GM18870 (cell line): ENCODE measurements around the gene SLC12A9.
A peak's percentile ranks its signal among the peaks of the same experiment; 100 is the strongest.

Source experiments
- ATAC-seq: cut with Tn5 transposase; IDR thresholded peaks from one replicate; pipeline ENCODE4 v1.9.1; 2021; ENCODE audit warnings: moderate library complexity; ENCODE audit not compliant: unreplicated experiment

SLC12A9 gene

DNA sequence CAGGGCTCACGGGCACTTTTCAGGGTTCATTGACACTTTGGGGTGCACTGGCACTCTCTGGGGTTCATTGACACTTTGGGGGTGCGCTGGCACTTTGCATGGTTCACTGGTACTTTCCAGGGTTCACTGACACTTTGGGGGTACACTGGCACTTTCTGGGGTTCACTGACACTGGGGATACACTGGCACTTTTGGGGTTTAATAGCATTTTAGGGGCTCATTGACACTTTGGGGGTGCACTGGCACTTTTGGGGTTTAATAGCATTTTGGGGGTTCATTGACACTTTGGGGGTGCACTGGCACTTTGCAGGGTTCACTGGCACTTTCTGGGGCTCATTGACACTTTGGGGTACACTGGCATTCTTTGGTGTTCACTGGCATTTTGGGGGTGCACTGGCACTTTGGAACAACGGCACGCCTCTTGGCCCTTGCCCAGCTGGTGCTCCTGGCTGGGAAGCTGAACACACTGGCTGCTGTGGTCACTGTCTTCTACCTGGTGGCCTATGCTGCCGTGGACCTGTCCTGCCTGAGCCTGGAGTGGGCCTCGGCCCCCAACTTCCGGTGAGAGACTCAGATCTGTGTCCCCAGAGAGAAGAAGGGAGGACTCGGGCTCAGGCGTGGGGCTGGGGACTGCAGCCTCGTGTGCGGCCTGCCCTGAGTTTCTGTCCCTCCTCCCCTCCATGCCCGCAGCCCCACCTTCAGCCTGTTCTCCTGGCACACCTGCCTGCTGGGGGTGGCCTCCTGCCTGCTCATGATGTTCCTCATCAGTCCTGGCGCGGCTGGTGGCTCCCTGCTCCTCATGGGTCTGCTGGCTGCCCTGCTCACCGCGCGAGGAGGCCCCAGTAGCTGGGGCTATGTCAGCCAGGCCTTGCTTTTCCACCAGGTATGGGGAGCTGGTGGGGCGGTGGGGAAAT lies 8.4 kb downstream of the SLC12A9 start:
- no peak for ATAC-seq

DNA sequence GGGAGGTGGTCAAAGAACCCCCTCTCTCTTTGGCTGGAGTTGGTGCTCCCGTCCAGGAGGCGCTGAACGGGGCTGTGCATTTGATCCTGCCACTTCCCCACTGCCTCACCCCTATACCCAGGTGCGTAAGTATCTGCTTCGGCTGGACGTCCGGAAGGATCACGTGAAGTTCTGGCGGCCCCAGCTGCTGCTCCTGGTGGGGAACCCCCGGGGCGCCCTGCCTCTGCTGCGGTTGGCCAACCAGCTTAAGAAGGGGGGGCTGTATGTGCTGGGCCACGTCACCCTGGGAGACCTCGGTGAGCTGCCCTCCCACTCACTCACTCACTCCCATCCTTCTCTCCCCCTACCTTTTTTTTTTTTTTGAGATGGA lies 9.1 kb downstream of the SLC12A9 start:
- no peak for ATAC-seq

DNA sequence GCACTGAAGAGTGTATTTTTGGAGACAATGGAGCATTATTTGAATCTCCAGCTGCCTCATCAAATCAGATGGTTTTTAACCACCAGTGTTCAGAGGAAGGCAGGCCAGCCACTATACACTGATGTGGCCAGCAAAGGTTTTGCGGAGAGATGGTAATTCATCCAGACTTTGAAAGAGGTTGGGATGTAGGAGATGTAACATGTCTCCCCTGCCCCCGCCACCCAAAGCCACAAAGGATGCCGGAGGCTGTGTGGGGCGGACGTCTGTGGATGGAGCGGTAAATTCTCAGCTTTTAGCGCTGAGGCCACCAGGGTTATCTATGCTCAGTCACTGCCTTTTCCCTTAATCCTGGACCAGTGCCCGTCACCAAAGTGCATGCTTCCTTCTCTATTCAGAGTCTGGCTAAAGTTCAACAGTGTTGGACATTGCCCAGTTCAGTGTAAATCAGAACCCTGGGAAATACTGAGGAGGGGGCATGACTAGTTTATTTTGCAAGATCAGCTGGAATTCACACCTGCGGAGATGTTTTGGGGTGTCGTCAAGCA lies 11.0 kb downstream of the SLC12A9 start:
- no peak for ATAC-seq

DNA sequence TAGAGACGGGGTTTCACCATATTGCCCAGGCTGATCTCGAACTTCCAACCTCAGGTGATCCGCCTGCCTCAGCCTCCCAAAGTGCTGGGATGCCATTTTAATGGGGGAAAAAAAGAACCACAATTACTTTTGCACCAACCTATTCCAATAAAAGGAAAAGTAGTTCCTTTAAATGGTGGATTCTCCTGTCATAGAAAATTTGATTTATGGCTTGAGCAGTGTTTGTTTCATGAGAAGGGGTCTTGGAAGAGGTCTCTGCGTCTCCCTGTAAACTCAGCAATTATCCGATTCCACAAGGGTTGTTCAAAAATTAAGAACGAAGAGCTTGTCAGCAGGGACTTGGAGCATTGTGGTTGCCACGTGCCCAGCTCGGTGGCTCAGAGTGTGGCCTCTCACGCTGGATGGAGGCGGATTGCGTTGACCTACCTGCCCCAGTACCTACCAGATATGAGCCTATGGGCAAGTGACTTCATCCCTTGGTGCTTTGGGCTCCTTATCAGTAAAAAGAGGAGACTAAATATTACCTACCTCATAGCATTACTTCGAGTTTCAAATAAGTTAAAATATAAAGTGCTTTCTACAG lies 11.8 kb downstream of the SLC12A9 start:
- no peak for ATAC-seq

DNA sequence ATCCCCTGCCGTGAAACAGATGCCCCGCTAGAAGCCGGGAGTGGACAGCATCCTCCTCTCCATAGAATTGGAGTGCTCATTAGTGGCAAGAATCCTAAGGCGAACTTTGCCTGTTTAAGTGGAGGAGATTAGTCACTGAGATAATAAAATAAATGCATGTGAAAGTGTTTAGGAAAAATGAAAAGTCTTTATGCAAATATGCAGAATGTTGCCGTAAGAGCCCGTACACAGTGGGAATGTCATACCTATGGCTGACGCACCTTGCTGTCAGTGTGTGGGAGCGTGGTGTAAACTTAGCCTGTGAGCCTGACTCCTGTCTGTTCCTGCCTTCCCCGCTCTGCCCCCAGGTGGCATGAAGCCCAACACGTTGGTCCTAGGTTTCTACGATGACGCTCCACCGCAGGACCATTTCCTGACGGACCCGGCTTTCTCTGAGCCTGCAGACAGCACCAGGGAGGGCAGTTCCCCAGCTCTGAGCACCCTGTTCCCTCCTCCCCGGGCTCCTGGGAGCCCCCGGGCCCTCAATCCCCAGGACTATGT lies 12.9 kb downstream of the SLC12A9 start:
- no peak for ATAC-seq

DNA sequence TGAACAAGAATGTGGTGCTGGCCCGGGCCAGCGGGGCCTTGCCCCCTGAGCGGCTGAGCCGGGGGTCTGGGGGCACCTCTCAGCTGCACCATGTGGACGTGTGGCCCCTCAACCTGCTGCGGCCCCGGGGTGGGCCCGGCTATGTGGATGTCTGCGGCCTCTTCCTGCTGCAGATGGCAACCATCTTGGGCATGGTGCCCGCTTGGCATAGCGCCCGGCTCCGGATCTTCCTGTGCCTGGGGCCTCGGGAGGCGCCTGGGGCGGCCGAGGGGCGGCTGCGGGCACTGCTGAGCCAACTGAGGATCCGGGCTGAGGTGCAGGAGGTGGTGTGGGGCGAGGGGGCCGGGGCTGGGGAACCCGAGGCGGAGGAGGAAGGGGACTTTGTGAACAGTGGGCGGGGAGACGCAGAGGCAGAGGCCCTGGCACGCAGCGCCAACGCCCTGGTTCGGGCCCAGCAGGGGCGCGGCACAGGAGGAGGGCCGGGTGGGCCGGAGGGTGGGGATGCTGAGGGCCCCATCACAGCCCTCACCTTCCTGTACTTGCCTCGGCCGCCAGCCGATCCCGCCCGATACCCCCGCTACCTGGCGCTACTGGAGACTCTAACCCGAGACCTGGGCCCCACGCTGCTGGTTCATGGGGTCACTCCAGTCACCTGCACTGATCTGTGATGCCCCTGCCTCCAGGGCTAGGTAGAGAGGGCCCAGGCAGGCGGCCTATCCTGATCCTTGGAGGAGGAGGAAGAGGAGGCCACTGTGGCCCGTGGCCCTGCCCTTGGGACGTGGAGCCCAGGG lies 13.6 kb downstream of the SLC12A9 start:
- no peak for ATAC-seq

DNA sequence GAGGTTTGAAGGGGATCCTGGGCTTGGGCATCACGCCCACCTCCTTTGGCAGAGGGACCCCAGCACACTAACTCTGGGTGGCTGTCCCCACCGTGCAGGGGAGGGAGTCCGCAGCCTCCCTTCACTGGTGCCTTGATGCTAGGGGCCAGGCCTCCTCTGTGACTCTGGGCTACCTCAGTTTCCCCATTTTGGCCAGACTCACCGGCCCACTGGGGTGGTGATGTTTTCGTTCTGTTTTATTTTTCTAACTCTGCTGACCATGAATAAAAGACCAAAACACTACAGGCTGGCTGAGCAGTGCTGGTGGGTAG lies 14.2 kb downstream of the SLC12A9 start:
- ATAC-seq, result no peak

DNA sequence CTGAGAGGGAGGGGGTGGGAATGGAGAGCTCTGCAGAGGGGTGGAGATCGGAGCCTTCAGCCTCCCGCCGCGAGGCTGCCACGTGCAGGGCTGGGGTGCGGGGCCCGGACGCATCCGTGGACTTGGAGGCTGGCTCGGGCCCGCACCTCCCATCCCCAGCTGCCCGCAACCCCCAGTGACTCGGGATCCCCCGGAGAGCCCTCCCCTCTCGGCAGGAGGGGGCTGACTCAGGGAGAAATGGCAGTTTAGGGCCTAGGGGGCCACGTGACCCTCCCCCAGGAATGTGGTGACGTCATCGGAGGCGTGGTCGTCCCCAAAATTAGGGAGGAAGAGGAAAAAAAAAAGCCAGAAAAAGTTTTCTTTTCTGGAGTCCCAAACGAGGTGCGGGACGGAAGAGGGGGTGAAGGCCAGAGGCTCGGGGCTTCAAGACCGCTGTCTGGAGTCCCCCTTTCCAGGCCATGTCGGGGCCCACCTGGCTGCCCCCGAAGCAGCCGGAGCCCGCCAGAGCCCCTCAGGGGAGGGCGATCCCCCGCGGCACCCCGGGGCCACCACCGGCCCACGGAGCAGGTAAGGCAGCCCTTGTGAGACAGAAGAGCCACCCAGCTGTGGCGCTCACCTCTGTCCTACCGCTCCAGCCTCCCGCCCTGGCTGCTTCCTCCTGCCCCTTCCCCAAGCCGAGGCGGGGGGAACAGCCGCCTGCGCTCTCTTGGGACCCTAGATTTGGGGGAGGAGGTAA lies 14.7 kb downstream of the SLC12A9 start, which contains the start of gene TRIP6:
Gene TRIP6 (plus strand): TSS at position 348 of the 736 bp plus-strand sequence. CDS start 111 bp downstream, at position 459.
- ATAC-seq, result no peak

DNA sequence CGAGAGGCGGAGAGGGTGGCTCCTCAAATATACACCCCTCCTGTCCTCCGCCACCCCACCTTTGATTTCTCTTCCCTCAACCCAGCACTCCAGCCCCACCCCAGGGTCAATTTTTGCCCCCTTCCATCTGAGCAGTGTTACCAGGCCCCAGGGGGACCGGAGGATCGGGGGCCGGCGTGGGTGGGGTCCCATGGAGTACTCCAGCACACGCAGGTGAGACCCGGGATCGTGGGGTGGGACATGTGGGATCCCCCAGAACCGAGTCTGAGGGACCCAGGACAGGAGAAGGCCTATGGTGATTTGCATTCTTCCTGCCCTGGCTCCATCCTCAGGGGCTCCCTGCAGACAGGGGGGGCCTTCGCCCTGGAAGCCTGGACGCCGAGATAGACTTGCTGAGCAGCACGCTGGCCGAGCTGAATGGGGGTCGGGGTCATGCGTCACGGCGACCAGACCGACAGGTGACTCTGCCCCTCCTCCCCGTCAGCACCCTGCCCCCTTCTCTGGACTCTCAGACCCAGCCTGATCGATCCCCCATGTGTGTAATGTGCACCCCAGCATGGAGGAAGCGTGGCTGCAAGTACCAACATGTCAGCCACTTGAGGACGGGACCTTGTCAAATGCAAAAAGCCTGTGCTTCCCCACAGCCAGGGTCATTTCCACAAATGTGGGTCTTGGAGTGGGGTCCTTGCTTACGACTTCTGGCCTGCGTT lies 15.4 kb downstream of the SLC12A9 start:
- ATAC-seq, result no peak

DNA sequence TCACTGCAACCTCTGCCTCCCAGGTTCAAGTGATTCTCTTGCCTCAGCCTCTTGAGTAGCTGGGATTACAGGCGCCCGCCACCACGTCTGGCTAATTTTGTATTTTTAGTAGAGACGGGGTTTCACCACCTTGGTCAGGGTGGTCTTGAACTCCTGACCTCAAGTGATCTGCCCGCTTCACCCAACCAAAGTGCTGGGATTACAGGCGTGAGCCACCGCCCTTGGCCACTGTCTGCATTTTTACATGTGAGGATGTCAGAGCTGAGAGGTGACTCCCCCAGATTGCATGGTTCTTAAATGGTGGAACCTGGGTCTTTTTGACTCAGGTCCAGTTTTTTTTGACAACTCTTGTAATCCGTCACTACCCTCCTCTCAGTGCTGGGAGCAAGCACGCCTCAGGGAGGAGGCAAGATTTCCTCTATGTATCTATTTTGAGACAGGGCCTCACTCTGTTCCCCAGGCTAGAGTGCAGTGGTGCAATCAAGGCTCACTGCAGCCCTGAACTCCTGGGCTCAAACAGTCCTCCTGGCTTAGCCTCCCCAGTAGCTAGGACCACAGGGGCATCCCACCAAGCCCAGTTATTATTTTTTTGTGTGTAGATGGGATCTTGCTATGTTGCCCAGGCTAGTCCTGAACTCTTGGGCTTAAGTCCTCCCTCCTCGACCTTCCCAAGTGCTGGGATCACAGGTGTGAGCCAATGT lies 21.2 kb downstream of the SLC12A9 start:
- no peak for ATAC-seq

DNA sequence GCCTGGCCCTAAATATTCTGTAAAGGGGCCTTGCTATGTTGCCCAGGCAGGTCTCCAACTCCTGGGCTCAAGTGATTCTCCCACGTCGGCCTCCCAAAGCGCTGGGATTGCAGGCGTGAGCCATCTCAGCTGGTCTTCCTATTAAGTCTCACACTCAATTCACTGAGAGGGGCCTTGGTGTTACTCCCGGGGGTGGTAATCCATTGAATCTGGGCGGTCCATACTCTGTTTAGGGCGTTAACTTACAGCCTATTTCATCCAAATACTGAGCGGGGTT lies 21.7 kb downstream of the SLC12A9 start:
- ATAC-seq, result no peak

DNA sequence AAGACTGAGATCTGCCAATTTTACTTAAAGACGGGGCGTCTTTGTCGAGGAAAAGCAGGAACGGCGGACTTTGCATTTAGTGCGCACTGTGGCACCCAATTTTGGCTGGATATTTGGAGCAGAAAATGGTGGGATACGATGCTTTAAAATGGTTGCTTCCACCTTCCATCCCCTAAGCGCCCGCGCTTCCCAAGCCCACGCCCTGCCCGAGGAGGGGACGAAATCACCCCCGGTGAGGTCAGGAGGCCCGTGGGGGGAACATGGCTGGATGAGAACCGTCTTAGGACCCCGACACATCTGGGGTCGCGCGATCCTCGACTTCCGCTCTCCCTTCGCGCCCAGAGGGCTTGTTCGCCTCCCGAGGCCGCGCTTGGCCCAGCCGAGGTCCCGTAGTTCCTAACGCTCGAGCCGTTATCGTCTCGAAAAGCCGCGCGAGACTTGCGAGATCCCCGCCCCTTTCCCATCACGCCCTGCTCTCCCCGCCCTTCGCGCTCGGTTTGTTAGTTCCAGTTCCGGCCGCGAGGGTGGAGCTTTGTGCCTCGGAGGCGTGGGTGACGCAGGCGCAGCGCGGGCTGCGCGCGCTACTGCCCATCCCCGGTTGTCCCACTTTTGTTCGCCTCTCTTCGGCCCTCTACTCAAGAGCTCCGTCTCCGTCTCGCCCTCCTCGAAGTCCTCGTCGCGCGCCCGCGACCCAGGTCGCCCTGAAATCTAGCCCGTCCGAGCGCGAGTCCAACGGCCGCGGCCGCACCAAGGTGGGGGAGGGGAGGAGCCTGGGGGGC lies 22.3 kb downstream of the SLC12A9 start, which contains the start of gene SRRT:
Gene SRRT (plus strand): TSS at position 527 of the 779 bp plus-strand sequence. CDS start 488 bp downstream, outside the sequence.
- ATAC-seq, result peak; percentile 75

DNA sequence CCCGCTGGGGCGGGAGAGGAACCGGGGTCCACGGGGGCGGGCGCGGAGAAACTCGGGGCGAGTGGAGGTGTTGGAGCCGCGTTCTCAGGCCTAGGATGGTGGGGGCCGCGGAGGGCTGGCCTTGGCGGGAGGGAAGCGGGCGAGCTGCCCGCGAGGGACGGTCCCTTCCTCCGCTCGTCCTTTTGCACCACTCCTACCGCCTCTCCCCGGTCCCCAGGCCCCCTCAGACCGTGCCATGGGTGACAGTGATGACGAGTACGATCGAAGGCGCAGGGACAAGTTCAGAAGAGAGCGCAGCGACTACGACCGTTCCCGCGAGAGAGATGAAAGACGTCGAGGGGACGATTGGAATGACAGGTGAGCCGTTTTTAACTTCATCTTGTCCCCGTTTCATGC lies 22.8 kb downstream of the SLC12A9 start:
- no peak for ATAC-seq

DNA sequence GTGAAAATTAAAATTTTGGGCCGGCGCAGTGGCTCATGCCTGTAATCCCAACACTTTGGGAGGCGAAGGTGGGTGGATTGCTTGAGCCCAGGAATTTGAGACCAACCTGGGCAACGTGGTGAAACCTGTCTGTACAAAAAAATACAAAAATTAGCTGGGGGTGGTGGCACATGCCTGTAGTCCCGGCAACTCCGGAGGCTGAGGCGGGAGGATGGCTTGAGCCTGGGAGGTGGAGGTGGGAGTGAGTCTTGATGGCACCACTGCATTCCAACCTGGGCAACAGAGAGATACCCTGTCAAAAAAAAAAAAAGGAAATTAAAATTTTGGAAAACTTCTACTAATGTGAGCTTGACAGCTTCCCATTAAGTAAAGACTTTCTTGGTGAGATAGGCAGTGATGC lies 25.5 kb downstream of the SLC12A9 start:
- ATAC-seq, result no peak

DNA sequence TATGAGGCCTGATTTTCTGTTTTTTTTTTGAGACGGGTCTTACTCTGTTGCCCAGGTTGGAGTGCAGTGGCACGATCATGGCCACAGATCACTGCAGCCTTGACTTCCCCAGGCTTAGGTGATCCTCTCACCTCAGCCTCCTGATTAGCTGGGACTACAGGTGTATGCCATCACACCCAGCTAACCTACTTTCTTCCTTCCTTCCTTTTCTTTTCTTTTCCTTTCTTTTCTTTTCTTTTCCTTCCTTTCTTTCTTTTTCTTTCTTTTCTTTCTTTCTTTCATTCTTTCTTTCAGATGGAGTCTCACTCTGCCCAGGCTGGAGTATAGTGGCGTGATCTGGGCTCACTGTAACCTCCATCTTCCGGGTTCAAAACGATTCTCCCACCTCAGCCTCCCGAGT lies 26.2 kb downstream of the SLC12A9 start:
- ATAC-seq, result no peak

DNA sequence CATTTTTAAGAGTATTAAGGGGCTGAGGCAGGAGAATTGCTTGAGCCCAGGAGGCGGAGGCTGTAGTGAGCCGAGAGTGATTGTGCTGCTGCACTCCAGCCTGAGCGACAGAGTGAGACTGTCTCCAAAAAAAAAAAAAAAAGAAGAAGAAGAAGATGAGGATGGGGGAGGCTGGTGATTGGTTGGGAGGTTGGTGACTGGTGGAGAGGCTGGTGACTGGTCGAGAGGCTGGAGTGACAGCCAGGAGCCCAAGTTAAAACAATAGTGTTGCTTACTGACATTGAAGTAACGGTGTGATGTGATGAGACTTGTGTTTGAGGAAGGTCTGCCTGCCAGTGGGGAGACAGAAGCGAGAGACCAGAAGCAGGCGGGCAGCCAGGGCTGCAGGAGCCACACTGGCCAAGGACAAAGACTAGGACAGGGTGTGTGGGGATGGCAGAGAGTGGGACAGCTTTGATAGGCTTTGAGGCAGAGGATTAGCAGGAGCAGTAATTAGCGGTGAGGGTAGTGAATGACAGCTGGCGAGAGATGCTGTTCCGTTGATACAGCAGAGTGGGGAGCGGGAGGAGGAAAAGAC lies 27.3 kb downstream of the SLC12A9 start:
- no peak for ATAC-seq

DNA sequence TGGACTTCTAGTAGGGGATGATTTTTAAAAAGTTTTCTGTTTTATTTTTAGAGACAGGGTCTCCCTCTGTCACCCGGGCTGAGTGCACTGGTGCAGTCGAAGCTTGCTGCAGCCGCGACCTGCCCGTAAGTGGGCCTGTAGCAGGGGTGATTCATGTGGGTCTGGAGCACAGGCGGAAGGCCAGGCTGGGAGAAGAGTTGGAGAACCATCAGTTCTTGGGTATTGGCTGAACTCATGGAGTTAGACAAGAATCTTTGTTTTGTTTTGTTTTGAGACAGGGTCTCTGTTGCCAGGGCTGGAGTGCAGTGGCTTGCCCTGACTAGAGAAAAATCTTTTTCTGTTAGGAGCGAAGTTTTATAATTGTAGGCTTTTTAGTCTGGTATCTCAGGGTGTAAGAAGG lies 28.1 kb downstream of the SLC12A9 start:
- ATAC-seq, result no peak

DNA sequence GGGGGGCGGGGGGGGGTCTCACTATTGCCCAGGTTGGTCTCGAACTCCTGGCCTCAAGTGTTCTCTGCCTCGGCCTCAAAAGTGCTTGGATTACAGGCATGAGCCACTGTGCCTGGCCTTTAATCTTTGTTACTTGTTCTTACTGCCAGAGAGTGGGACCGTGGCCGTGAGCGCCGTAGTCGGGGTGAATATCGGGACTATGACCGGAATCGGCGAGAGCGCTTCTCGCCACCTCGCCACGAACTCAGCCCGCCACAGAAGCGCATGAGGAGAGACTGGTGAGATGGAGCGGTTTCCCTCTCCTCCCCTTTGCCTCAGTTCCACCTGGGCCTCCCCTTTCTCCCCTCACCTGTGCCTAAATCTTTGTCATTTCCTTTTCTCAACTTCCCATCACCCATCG lies 28.6 kb downstream of the SLC12A9 start:
- ATAC-seq, result no peak
